NCI-H524 treated with DMSO at 0.1 percent for 48 hours (cell line): Measurements from ENCODE around the gene ITGAL.
"Not testable (repeated sequence)": the region's sequence is repeated elsewhere in the genome, so short reads cannot be mapped to it uniquely, and the experiment has no call there.

ENCODE experiments used
- DNase-seq: peaks from one replicate; lab custom pipeline; 2025; lab: John Stamatoyannopoulos, UW

The ITGAL gene

GRCh38 chr16:30472328-30472942, at the start of gene ITGAL:
Gene ITGAL (plus strand): TSS chr16:30472742. CDS start chr16:30472838, 96 bp downstream.
- no peak for DNase-seq

- DNase-seq: no peak
Measured at GRCh38 chr16:30428055-30428454, 44.5 kb upstream of the ITGAL start.

- DNase-seq: no peak
Measured at GRCh38 chr16:30429418-30429677, 43.2 kb upstream of the ITGAL start.

GRCh38 chr16:30429678-30430427, 42.7 kb upstream of the ITGAL start, which contains the start of gene DCTPP1:
Gene DCTPP1 (minus strand): TSS chr16:30430030. CDS start chr16:30429980, 50 bp downstream.
- peak; percentile 99 for DNase-seq

GRCh38 chr16:30430428-30430970, 42.0 kb upstream of the ITGAL start:
- no peak for DNase-seq

GRCh38 chr16:30434852-30435251, 37.7 kb upstream of the ITGAL start:
- no peak for DNase-seq

GRCh38 chr16:30437511-30438046, 35.0 kb upstream of the ITGAL start:
- no peak for DNase-seq

- DNase-seq: no peak
Measured at GRCh38 chr16:30438835-30439234, 33.7 kb upstream of the ITGAL start.

GRCh38 chr16:30439720-30440348, 32.7 kb upstream of the ITGAL start:
- DNase-seq: no peak

- no peak for DNase-seq
Measured at GRCh38 chr16:30443631-30444030, 28.9 kb upstream of the ITGAL start.

- no peak for DNase-seq
Measured at GRCh38 chr16:30444231-30445148, 28.1 kb upstream of the ITGAL start.

GRCh38 chr16:30445149-30445407, 27.5 kb upstream of the ITGAL start:
- no peak for DNase-seq

- DNase-seq: peak; percentile 94
Measured at GRCh38 chr16:30445408-30446202, 26.9 kb upstream of the ITGAL start, which contains the start of gene SEPHS2. Gene SEPHS2 (minus strand): TSS chr16:30445874. CDS start chr16:30445727, 147 bp downstream.

GRCh38 chr16:30446203-30446595, 26.3 kb upstream of the ITGAL start:
- no peak for DNase-seq

GRCh38 chr16:30447512-30448226, 24.9 kb upstream of the ITGAL start:
- DNase-seq: no peak

- DNase-seq: no peak
Measured at GRCh38 chr16:30449116-30449435, 23.5 kb upstream of the ITGAL start.

- not testable (repeated sequence) for DNase-seq
Measured at GRCh38 chr16:30452709-30453580, 19.6 kb upstream of the ITGAL start.

GRCh38 chr16:30456302-30456701, 16.2 kb upstream of the ITGAL start:
- no peak for DNase-seq

GRCh38 chr16:30457256-30457655, 15.3 kb upstream of the ITGAL start:
- no peak for DNase-seq
